PFSK-1 (cell line): ENCODE results near the gene MED12.

Source experiments
- FOXP2 ChIP-seq: optimal IDR thresholded peaks from 2 replicates; pipeline ENCODE3; 2011; ENCODE audit warnings: borderline replicate concordance, control low read depth, inconsistent platforms; ENCODE audit not compliant: insufficient read depth; ENCODE audit errors: extremely low read length, extremely low read depth
- POLR2AphosphoS5 ChIP-seq: IDR thresholded peaks from 2 replicates; pipeline ENCODE4 v1.6.1; 2012; ENCODE audit warnings: low read depth, mild to moderate bottlenecking, control low read depth, low read length, moderate library complexity
- SIN3A ChIP-seq: IDR thresholded peaks from 2 replicates; pipeline ENCODE4 v1.6.1; 2012; ENCODE audit warnings: mild to moderate bottlenecking, low read length, moderate library complexity, borderline replicate concordance; ENCODE audit not compliant: insufficient read depth
- TAF1 ChIP-seq: IDR thresholded peaks from 2 replicates; pipeline ENCODE4 v1.6.1; 2012; ENCODE audit warnings: low read length, control low read depth, borderline replicate concordance; ENCODE audit not compliant: insufficient read depth
- TF ChIP-seq, protein P1 (sequence below), 2 experiments: IDR thresholded peaks; 2 replicates each; pipeline versions ENCODE4 v1.6.1 to v1.8.0; 2011 to 2012; ENCODE audit warnings: low read depth in 2 of 2, low read length in 2 of 2, control low read depth in 1 of 2, inconsistent platforms in 1 of 2, mild to moderate bottlenecking in 1 of 2, moderate library complexity in 1 of 2; ENCODE audit not compliant: insufficient read depth in 1 of 2

Gene MED12

GRCh38 chrX:71162981-71163380 lies 44.6 kb downstream of the MED12 start:
- TF ChIP-seq TAF1 = no peak
- no peak for TF ChIP-seq POLR2AphosphoS5
- no peak for TF ChIP-seq SIN3A
- TF ChIP-seq FOXP2 = no peak
- TF ChIP-seq, protein P1, sequence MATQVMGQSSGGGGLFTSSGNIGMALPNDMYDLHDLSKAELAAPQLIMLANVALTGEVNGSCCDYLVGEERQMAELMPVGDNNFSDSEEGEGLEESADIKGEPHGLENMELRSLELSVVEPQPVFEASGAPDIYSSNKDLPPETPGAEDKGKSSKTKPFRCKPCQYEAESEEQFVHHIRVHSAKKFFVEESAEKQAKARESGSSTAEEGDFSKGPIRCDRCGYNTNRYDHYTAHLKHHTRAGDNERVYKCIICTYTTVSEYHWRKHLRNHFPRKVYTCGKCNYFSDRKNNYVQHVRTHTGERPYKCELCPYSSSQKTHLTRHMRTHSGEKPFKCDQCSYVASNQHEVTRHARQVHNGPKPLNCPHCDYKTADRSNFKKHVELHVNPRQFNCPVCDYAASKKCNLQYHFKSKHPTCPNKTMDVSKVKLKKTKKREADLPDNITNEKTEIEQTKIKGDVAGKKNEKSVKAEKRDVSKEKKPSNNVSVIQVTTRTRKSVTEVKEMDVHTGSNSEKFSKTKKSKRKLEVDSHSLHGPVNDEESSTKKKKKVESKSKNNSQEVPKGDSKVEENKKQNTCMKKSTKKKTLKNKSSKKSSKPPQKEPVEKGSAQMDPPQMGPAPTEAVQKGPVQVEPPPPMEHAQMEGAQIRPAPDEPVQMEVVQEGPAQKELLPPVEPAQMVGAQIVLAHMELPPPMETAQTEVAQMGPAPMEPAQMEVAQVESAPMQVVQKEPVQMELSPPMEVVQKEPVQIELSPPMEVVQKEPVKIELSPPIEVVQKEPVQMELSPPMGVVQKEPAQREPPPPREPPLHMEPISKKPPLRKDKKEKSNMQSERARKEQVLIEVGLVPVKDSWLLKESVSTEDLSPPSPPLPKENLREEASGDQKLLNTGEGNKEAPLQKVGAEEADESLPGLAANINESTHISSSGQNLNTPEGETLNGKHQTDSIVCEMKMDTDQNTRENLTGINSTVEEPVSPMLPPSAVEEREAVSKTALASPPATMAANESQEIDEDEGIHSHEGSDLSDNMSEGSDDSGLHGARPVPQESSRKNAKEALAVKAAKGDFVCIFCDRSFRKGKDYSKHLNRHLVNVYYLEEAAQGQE (IDR thresholded peaks at IDR 0.05; ENCODE audit: insufficient read depth in 1 of 2, low read depth in 2 of 2, low read length in 2 of 2) = no peak

- no peak for TF ChIP-seq TAF1
- TF ChIP-seq SIN3A = no peak
- TF ChIP-seq, protein P1 (IDR thresholded peaks at IDR 0.05; ENCODE audit: insufficient read depth in 1 of 2, low read depth in 2 of 2, low read length in 2 of 2) = no peak
- no peak for TF ChIP-seq FOXP2
- TF ChIP-seq POLR2AphosphoS5 = no peak
Measured at GRCh38 chrX:71164071-71164470, 45.7 kb downstream of the MED12 start.

- TF ChIP-seq POLR2AphosphoS5 (no peak), SIN3A (no peak), TAF1 (no peak), FOXP2 (no peak)
- TF ChIP-seq, protein P1 (IDR thresholded peaks at IDR 0.05; ENCODE audit: insufficient read depth in 1 of 2, low read depth in 2 of 2, low read length in 2 of 2) = no peak
Measured at GRCh38 chrX:71166461-71166860, 48.1 kb downstream of the MED12 start.

GRCh38 chrX:71167031-71167781 lies 48.8 kb downstream of the MED12 start:
- TF ChIP-seq, protein P1 (IDR thresholded peaks at IDR 0.05; ENCODE audit: insufficient read depth in 1 of 2, low read depth in 2 of 2, low read length in 2 of 2) = no peak
- TF ChIP-seq TAF1 = no peak

GRCh38 chrX:71168134-71168533 lies 49.7 kb downstream of the MED12 start:
- TF ChIP-seq, protein P1 (IDR thresholded peaks at IDR 0.05; ENCODE audit: insufficient read depth in 1 of 2, low read depth in 2 of 2, low read length in 2 of 2) = no peak
- TF ChIP-seq FOXP2 = no peak
- no peak for TF ChIP-seq POLR2AphosphoS5
- TF ChIP-seq TAF1 = no peak
- no peak for TF ChIP-seq SIN3A
